ENCODE measurements around the gene GPR137C. TPM values are rescaled to one million over a fixed set of nuclear protein-coding genes. Genes with fewer than 3 reads are reported as not detected.
"Not testable (repeated sequence)": the region's sequence is repeated elsewhere in the genome, so short reads cannot be mapped to it uniquely, and the experiment has no call there.

The GPR137C gene
- total RNA-seq, 1 donor from 2014 or later: 1.1 TPM

- peak; percentile 93 for DNase-seq (ENCODE audit: low spot score)
- ATAC-seq: peak; percentile 37
- intact Hi-C loops (cut with DNase I): no loop called here
Measured at GRCh38 chr14:52553671-52554575, 1.3 kb downstream of the GPR137C start.

DNA sequence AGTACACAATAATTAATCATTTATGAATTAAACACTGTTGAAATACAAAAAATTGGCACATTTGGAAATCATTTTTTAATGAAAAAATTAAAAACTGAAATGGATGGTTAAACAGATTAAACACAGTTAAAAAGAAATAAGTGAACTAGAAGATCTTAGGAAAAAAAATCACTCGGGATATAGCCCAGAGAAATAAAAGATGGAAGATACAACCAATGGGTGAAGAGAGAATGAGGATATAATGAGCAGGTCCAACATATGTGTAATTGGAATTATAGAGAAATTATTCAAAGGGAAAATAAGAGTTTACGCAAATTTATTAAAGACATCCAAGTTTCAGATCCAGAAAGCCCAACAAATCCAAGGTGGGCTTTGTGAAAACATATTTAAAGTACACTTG is 6.1 kb downstream of the GPR137C start:
- intact Hi-C loops (cut with DNase I): no loop called here
- DNase-seq (ENCODE audit: low spot score): no peak
- ATAC-seq: no peak

DNA sequence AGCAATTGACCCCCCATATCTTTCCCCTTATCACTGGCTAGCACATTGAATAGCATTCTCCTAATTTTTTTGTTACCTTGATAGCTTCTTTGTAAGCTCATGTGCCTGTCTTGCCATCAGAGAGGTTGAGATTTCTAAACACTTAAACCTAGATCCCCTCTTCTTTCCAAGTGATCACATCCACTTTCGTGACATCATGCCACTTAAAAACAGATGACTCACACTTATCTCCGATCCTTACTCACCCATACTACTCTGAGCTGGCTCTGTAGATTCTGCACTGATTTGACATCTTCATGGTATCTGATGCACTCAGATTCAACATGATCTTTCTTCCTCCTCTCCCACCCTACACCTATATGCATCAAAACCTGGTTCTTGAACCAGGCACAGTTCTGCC is 10.5 kb downstream of the GPR137C start:
- ATAC-seq (no peak), DNase-seq (ENCODE audit: low spot score) (no peak)
- intact Hi-C loops (cut with DNase I): no loop called here

- ATAC-seq; intact Hi-C loops (cut with DNase I); DNase-seq (ENCODE audit: low spot score): not testable (repeated sequence)
Measured at GRCh38 chr14:52568454-52568853, 15.8 kb downstream of the GPR137C start.

DNA sequence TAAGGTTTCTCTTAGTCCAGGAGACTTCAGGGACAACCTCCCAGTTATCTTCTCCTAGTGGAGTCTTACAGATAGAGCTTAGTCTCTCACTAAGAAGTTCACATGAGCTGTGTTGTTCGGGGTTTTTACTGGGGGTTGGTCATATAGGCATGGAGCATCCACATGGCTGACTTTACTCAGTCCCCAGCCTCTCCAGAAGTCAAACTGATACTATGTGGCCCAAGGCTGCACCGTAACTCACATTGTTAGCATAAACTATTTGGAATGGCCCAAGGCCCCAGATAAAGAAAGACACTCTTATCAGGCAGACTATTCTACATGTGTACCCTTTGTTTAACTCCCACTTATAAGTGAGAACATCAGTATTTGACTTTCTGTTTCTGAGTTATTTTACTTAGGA is 23.2 kb downstream of the GPR137C start:
- intact Hi-C loops (cut with DNase I): no loop called here
- no peak for ATAC-seq
- DNase-seq (ENCODE audit: low spot score): no peak

DNA sequence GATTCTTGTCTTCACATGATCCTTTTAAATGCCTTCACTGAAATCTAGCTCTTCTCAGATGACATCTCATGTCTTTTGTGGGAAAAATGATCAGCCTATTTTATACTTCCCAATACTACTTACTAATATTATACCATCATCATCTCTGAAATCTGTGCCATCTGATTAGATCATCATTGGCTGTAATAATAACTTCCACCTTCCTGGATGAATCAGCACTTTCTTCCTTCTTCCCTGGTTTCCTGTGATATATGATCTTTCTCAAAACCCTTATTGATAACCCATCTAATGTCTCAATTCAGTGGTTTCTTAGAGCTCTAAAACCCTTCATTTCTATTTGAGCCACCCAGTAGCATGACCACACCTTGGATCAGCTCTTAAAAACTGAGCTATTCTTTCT is 30.9 kb downstream of the GPR137C start:
- no peak for DNase-seq (ENCODE audit: low spot score)
- intact Hi-C loops (cut with DNase I): no loop called here
- no peak for ATAC-seq

DNA sequence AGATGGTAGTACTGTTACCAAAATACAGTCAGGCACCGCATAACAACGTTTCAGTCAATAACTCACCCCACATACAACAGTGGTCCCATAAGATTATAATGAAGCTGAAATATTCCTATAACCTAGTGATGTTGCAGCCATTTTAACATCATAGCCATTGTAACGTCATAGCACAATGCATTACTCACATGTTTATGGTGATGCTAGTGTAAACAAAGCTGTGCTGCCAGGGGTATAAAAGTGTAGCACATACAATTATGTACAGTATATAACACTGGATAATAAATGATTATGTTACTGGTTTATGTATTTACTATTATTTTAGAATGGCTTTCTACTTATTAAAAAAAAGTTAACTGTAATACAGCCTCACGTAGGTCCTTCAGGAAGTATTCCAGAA is 37.0 kb downstream of the GPR137C start:
- DNase-seq (ENCODE audit: low spot score): no peak
- no peak for ATAC-seq
- intact Hi-C loops (cut with DNase I): no loop called here

DNA sequence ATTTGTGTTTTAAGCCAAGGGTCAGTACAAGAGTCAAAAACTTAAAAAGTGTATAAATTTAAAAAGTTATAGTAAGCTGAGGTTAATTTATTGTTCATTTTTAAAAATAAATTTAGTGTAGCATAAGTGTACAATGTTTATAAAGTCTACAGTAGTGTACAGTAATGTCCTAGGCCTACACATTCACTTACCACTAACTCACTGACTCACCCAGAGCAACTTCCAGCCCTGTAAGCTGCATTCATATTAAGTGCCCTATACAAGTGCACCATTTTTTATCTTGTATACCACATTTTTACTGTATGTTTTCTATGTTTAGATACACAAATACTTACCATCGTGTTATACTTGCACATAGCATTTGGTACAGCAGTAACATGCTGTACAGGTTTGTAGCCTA is 37.7 kb downstream of the GPR137C start:
- no peak for ATAC-seq
- DNase-seq (ENCODE audit: low spot score): no peak
- intact Hi-C loops (cut with DNase I): no loop called here

DNA sequence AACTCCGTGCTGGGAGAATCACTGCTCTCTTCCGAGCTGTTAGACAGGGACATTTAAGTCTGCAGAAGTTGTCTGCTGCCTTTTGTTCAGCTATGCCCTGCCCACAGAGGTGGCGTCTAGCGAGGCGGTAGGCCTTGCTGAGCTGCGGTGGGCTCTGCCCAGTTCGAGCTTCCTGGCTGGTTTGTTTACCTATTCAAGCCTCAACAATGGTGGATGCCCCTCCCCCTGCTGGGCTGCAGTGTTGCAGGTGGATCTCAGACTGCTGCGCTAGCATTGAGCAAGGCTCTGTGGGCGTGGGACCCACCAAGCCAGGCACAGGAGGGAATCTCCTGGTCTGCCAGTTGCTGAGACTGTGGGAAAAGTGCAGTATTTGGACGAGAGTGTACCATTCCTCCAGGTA is 43.7 kb downstream of the GPR137C start:
- no peak for DNase-seq (ENCODE audit: low spot score)
- intact Hi-C loops (cut with DNase I): no loop called here
- no peak for ATAC-seq

GRCh38 chr14:52596861-52597260 is 44.2 kb downstream of the GPR137C start:
- DNase-seq (ENCODE audit: low spot score): no peak
- intact Hi-C loops (cut with DNase I): no loop called here
- no peak for ATAC-seq

DNA sequence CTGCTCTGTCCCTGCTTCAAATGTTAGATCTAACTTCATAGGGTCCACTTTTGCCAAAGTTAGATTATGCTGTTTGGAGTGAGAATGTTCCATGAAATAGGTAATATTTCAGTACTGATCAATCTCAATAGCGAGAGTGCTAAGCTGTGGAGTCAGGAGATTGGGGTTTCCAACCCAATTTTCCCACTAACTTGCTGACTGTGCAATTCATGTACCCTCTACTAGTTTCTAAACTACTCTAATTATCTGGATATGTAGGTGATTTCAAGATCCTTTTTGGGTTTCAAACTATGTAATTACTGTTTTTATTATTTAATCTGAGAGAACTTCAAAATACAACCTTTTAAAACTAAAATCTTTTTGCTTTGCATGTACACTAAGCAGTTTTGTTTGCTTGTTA is 45.9 kb downstream of the GPR137C start:
- DNase-seq (ENCODE audit: low spot score): no peak
- intact Hi-C loops (cut with DNase I): no loop called here
- ATAC-seq: no peak

DNA sequence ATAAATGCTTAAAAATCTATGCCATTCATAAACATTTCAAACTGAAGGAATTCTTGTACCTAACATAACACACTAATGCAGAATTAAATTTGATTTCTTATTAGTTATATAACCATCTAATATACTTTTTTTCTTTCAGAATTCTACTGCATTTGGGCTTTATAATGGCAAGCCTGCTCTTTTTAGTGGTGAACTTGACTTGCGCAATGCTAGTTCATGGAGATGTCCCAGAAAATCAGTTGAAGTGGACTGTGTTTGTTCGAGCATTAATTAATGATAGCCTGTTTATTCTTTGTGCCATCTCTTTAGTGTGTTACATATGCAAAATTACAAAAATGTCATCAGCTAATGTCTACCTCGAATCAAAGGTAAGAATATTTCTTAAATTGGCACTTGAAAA is 47.3 kb downstream of the GPR137C start:
- intact Hi-C loops (cut with DNase I): no loop called here
- DNase-seq (ENCODE audit: low spot score) (no peak), ATAC-seq (no peak)

DNA sequence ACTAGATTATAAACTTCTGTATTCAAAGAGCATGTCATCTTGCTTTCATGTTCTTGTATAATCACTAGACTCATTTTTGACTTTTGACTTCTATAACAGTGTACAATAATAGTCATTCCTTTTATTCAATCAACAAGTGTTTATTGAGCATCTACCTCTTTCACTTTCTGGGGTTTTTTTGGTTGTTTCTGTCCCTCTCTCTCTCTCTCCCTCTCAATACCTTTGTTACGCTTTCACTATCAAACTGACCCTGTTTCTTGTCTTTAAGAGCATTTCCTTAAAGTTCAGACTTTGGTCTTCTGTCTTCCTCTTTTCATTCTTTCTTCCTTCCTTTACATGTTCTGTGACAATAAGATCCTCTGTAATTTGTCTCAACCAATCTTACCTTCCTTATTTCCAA is 49.5 kb downstream of the GPR137C start:
- no peak for ATAC-seq
- no peak for DNase-seq (ENCODE audit: low spot score)
- intact Hi-C loops (cut with DNase I): no loop called here

GRCh38 chr14:52607061-52607460 is 54.4 kb downstream of the GPR137C start:
- no peak for DNase-seq (ENCODE audit: low spot score)
- intact Hi-C loops (cut with DNase I): no loop called here
- no peak for ATAC-seq

DNA sequence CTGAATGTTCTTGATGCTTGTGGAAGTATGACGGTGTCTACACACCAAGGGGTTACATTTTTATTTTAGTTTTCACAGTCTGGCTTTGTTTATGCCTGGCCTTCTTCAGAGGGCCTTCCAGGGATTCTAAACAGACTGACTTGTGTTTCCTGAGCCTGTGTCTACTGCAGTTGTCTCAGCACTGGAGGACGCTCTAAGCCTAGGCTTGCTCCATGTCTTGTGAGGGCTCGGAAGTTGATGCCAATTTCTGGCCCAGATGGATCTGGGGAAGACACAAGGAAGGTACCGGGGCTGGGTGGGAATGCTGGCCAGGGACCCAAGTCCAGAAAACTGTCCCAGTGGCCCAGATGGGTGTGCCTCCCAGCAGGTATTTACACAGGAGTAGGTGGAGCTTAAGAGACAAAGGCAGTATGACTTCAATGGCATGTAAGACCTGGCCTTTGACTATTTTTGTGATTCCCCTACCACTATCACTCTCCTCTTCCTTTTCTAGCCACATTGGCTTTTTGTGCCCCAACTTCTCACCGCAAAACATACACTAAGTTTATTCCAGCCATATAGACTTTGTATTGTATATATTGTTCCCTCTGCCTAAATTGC is 56.9 kb downstream of the GPR137C start:
- ATAC-seq (no peak), DNase-seq (ENCODE audit: low spot score) (no peak)
- intact Hi-C loops (cut with DNase I): no loop called here

GRCh38 chr14:52610187-52610586 is 57.6 kb downstream of the GPR137C start:
- intact Hi-C loops (cut with DNase I): no loop called here
- ATAC-seq: no peak
- no peak for DNase-seq (ENCODE audit: low spot score)

- no peak for DNase-seq (ENCODE audit: low spot score)
- no peak for ATAC-seq
- intact Hi-C loops (cut with DNase I): no loop called here
Measured at GRCh38 chr14:52618602-52619001, 66.0 kb downstream of the GPR137C start.

DNA sequence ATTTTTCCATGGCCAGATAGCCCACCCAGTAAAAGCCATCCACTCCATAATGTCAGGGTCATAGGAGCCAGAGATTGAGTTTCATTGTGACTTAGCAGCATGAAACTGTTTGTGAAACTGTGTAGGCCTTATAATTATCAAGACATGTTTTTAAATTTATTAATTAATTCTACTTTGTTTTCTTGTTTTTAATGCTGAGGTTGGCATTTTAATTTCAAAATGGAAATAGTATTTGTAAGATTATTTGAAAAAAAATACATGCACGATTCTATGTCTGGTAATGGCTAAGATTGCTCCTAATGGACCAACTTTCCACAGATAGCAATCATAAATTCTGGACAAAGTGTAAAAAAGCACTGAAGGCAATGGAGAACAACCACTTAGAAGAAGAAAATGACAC is 67.1 kb downstream of the GPR137C start:
- intact Hi-C loops (cut with DNase I): no loop called here

DNA sequence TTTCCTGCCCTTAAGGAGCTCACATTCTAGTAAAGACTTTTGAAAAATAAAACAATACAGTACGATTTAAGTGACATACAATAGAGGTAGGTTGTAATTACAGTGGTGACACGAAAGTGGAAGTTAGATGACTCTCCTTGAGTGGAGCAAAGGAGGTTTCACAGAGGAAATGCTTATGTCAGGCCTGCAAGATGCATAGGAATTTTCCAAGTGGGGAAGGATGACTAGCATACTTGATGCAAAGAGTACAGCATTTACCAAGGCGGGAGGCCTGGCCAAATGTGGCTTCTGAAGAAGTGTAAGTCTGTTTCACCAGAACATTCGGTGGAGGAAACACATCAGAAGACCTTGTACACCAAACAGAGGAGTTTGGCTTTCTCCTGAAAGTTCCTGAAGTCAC is 87.5 kb downstream of the GPR137C start:
- no peak for DNase-seq (ENCODE audit: low spot score)
- intact Hi-C loops (cut with DNase I): no loop called here
- no peak for ATAC-seq

More for the DNA sequence above, 67.1 kb downstream of the GPR137C start:
- ATAC-seq (no peak), DNase-seq (ENCODE audit: low spot score) (no peak)

- DNase-seq (ENCODE audit: low spot score) (no peak), ATAC-seq (no peak)
- intact Hi-C loops (cut with DNase I): no loop called here
Measured at GRCh38 chr14:52641745-52642144, 89.1 kb downstream of the GPR137C start.

DNA sequence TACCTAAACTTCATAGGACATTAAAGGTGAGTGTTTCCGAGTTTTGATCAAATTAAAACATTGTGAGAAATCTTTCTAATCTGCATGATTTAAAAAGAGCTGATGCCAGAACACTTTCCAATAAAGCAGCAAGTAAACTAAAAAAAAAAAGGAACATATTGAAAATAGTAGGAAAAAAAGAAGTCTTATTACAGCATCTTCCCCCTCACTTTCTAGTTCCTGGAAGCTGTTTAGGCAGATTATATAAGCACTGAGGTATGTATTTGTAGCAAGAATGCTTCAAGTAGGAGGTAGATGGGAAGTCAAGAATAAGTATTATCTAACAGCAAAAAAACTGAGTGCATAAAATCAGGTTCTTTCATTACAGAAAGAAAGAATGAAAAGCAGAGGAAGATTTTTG is 96.9 kb downstream of the GPR137C start:
- no peak for ATAC-seq
- intact Hi-C loops (cut with DNase I): no loop called here

More for the DNA sequence above, 96.9 kb downstream of the GPR137C start:
- no peak for DNase-seq (ENCODE audit: low spot score)
